Sigmoid colon (tissue), 4 donors: Measurements from ENCODE around the gene COLEC11.

ENCODE experiments used
- CTCF ChIP-seq, 4 experiments: fragments of 450-650 bp in 3 of 4; fragments of 200-600 bp in 1 of 4; IDR thresholded peaks; one replicate each; pipeline ENCODE4 v1.5.1; 2016 to 2019; ENCODE audit warnings: antibody characterized with exemption in 4 of 4, mild to moderate bottlenecking in 3 of 4, moderate library complexity in 2 of 4
- EP300 ChIP-seq, 4 donors: sonication (generic); formaldehyde crosslinking; IDR thresholded peaks; one replicate each; pipeline ENCODE4 v1.6.1; 2017; ENCODE audit warnings: antibody characterized with exemption in 4 of 4
- POLR2A ChIP-seq, 2 donors: fragments of 450-650 bp; IDR thresholded peaks; one replicate each; pipeline ENCODE4 v1.6.1; 2016; ENCODE audit warnings: antibody characterized with exemption in 2 of 2, mild to moderate bottlenecking in 2 of 2, moderate library complexity in 2 of 2
- POLR2AphosphoS5 ChIP-seq, 4 donors: sonication (generic); formaldehyde crosslinking; IDR thresholded peaks; one replicate each; pipeline ENCODE4 v1.6.1; 2017; ENCODE audit warnings: antibody characterized with exemption in 4 of 4

DNA sequence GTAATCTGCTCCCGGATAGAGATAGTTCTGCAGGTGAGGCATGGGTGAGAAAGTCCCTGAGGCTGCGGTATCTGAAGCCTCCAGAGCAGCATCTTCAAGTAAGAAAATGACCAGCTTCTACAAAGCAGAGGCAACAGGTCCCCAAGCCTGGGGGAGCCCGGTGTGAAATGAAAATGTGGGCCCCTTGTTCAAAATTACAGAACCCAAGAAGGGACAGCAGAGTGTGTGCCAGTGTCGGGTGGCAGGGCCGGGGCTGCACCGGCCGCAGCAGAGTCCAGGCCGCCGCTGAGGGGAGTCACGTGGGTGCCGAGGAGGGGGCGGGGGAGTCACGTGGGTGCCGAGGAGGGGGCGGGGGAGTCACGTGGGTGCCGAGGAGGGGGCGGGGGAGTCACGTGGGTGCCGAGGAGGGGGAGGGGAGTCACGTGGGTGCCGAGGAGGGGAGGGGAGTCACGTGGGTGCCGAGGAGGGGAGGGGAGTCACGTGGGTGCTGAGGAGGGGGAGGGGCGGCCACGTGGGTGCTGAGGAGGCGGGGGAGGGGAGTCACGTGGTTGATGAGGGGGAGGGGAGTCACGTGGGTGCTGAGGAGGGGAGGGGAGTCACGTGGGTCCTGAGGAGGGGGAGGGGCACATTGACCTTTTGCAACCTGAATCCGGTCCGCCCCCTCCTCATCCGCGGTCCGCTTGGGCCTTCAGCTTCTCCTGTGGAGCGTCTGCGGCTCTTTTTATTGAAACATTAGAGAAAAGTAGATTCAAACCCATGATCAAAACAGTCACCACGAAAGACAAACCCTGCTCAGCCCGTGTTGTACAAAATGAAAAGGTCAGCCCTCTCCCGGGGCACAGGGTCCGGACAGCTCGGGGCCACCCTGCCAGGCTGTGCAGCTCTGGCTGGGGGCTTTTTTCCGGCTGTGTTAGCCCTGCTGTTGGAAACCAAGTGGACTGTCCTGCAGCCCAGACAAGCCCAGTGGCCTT lies 10.4 kb downstream of the COLEC11 start:
- no peak for TF ChIP-seq CTCF (IDR thresholded peaks at IDR 0.05)
- TF ChIP-seq POLR2A (IDR thresholded peaks at IDR 0.05): no peak
- no peak for TF ChIP-seq POLR2AphosphoS5 (IDR thresholded peaks at IDR 0.05)
- no peak for TF ChIP-seq EP300 (IDR thresholded peaks at IDR 0.05)
